Right lobe of liver (tissue), 6 donors: ENCODE results near the gene CCDC148. TPM values are rescaled to one million over a fixed set of nuclear protein-coding genes. Genes with fewer than 3 reads are reported as not detected.

Experiments
- ATAC-seq, 4 donors: fragments of 200-7000 bp; cut with Tn5 transposase; one replicate each; pipeline ENCODE4 v1.9.1; 2020; ENCODE audit warnings: mild to moderate bottlenecking in 4 of 4, moderate library complexity in 4 of 4
- DNase-seq, 3 donors: peaks; one replicate each; pipeline ENCODE4 v3.0.0-alpha.2; 2020
- H3K27ac ChIP-seq, 3 donors: fragments of 200-600 bp; one replicate each; pipeline ENCODE4 v1.8.0; 2022
- H3K27me3 ChIP-seq, 2 donors: fragments of 200-600 bp; one replicate each; pipeline ENCODE4 v1.8.0; 2022
- H3K36me3 ChIP-seq, 4 donors: fragments of 200-600 bp; sonication (generic) in 1 of 4; one replicate each; pipeline versions ENCODE4 v1.5.1 to v1.8.0; 2017 to 2022; ENCODE audit warnings: control low read depth in 1 of 4
- H3K4me1 ChIP-seq, 4 donors: fragments of 200-600 bp; sonication (generic) in 1 of 4; one replicate each; pipeline versions ENCODE4 v1.5.1 to v1.8.0; 2017 to 2022; ENCODE audit warnings: control low read depth in 1 of 4
- H3K4me3 ChIP-seq, 3 donors: fragments of 200-600 bp; one replicate each; pipeline ENCODE4 v1.8.0; 2022
- H3K9me3 ChIP-seq, 4 donors: fragments of 200-600 bp; sonication (generic) in 1 of 4; one replicate each; pipeline versions ENCODE4 v1.5.1 to v1.8.0; 2017 to 2022; ENCODE audit warnings: control low read depth in 1 of 4
- CTCF ChIP-seq, 4 donors: fragments of 200-600 bp in 3 of 4; fragments of 450-650 bp in 1 of 4; IDR thresholded peaks; one replicate each; pipeline versions ENCODE4 v1.5.1 to v1.8.0; 2016 to 2022; ENCODE audit warnings: antibody characterized with exemption in 4 of 4, mild to moderate bottlenecking in 2 of 4
- POLR2A ChIP-seq: fragments of 450-650 bp; IDR thresholded peaks from one replicate; pipeline ENCODE4 v1.6.1; 2017; ENCODE audit warnings: antibody characterized with exemption, mild to moderate bottlenecking
- WGBS: methylation state at CpG from one replicate; pipeline ENCODE4 v1.1.6; 2018; ENCODE audit warnings: low coverage, low lambda C conversion rate; ENCODE audit not compliant: insufficient coverage; ENCODE audit errors: missing lambda C conversion rate; 5-methylcytosine and 5-hydroxymethylcytosine counted together
- intact Hi-C, 2 donors: fragments of 100-400 bp; cut with DNase I; formaldehyde crosslinking; loops; one replicate each; pipeline versions ENCODE4 v1.11.2 to v1.14.1; 2022
- total RNA-seq, 6 experiments: library from RNA; depleted of rRNA in 2 of 6; stranded (reverse); fragments of >200 nt in 2 of 6; fragmentation: NEBNext Ultra II Directional in 3 of 6; extraction: Animal tissue kit (Norgen Biotek cat#: 25700) in 3 of 6; gene quantifications; one replicate each; pipeline versions ENCODE4 v1.1.0 to v1.2.4, GENCODE V29; 2016 to 2023
- donor health status: DM: no; HTN: yes; CAD: no.
- donor health status: DM: no; HTN: no; CAD: no.
- donor health status: DM: no; HTN: no; CAD: no.
- donor health status: DM: no; HTN: yes; CAD: no.
- donor health status: DM: no; HTN: yes; CAD: no.

The CCDC148 gene
- total RNA-seq, 6 experiments from 2014 or later, result 0.12 to 0.53 (median 0.20) TPM; not detected in 1

- DNase-seq (no peak), ATAC-seq (no peak)
- intact Hi-C loops, result no loop called here
- H3K27ac ChIP-seq, result no peak overlapping the region
- 86% methylated on average over 1 of the region's 1 CpG for WGBS
- H3K9me3 ChIP-seq, result no peaks in the 10 kb centered on the region
- TF ChIP-seq POLR2A, result no peak
- TF ChIP-seq CTCF (IDR thresholded peaks at IDR 0.05), result no peak
- H3K4me3 ChIP-seq, result no peak overlapping the region
- no peaks in the 10 kb centered on the region for H3K36me3 ChIP-seq
- H3K4me1 ChIP-seq, result no peaks in the 10 kb centered on the region
- no peaks in the 10 kb centered on the region for H3K27me3 ChIP-seq
These were observed 62.1 kb downstream of the CCDC148 start for GRCh38 chr2:158394453-158394852.

DNA sequence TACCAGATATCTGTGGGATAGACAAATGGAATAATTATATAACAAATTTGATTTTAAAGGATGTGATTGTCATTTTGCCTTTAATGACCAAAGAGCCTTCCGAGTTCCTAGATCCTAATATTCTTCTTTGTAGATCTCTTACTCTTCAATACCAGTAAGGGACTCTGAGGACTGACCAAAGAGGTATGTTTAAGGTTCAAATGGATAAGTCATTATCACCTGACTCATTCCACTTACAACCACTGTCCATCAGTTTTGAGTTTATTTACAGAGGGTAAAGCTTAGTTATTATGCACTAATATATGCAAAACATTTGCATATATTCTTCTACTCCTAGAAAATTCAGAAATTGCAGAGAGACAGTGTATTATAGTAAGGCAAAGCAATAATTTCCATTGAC, 62.7 kb downstream of the CCDC148 start:
- intact Hi-C loops, result no loop called here
- WGBS, result 0% methylated on average over 1 of the region's 1 CpG
- no peak for DNase-seq

GRCh38 chr2:158392687-158393086, 63.9 kb downstream of the CCDC148 start:
- Histone ChIP-seq H3K4me1 (no peaks in the 10 kb centered on the region), H3K27me3 (no peaks in the 10 kb centered on the region), H3K27ac (no peak overlapping the region), H3K9me3 (no peaks in the 10 kb centered on the region), H3K36me3 (no peaks in the 10 kb centered on the region), H3K4me3 (no peak overlapping the region)
- ATAC-seq, result no peak
- 0% methylated on average over 1 of the region's 1 CpG for WGBS
- intact Hi-C loops, result no loop called here
- no peak for DNase-seq
- TF ChIP-seq POLR2A, result no peak
- TF ChIP-seq CTCF (IDR thresholded peaks at IDR 0.05), result no peak

More for the DNA sequence above, 62.7 kb downstream of the CCDC148 start:
- Histone ChIP-seq H3K4me1 (no peaks in the 10 kb centered on the region), H3K36me3 (no peaks in the 10 kb centered on the region), H3K4me3 (no peak overlapping the region), H3K27me3 (no peaks in the 10 kb centered on the region), H3K27ac (no peak overlapping the region), H3K9me3 (no peaks in the 10 kb centered on the region)
- ATAC-seq, result no peak
- TF ChIP-seq CTCF (IDR thresholded peaks at IDR 0.05) (no peak), POLR2A (no peak)

DNA sequence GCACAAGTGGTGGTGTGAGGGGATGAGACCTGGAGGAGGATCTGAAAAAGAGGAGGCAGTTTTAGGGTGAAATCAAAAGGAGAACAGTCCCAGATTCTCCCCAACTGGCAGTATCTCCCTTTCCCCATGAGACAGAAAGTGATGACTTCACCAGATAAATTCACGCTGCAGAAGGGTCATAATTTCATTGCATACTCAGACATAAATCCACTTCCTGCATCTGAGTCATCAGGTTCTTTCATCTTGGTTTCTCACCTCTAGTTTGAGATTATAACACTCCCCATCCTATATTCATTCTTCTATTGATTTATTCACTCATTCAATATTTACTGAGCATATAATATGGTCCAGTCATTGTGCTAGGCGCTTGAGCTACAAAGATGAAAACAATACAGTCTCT, 64.7 kb downstream of the CCDC148 start:
- no peak overlapping the region for H3K4me3 ChIP-seq
- H3K27me3 ChIP-seq, result no peaks in the 10 kb centered on the region
- WGBS, result 79% methylated on average over 2 of the region's 2 CpGs
- ATAC-seq, result no peak
- H3K27ac ChIP-seq, result no peak overlapping the region
- TF ChIP-seq POLR2A (no peak), CTCF (IDR thresholded peaks at IDR 0.05) (no peak)
- H3K4me1 ChIP-seq, result no peaks in the 10 kb centered on the region
- no peaks in the 10 kb centered on the region for H3K9me3 ChIP-seq
- DNase-seq, result no peak
- intact Hi-C loops, result no loop called here
- no peaks in the 10 kb centered on the region for H3K36me3 ChIP-seq

DNA sequence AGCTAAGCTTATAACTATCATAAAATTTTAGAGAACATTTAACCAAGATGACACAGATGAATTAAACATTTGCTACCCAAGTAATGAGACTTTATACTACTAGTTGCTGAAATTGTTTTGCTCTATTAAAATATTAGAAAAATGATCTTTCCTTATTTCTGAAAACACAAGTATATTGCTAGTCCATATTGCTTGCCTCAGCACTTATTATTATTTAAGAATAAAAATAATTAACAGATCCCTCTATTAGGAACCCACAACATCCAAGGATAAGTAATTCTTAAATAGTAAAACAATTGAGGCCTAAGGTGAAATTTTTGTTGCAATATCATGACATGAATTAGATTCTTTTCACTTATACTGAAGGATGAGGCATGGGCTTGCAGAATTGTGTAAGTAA, 65.2 kb downstream of the CCDC148 start:
- H3K4me3 ChIP-seq, result no peak overlapping the region
- DNase-seq (no peak), ATAC-seq (no peak)
- H3K4me1 ChIP-seq, result no peaks in the 10 kb centered on the region
- H3K27ac ChIP-seq, result no peak overlapping the region
- no peaks in the 10 kb centered on the region for H3K27me3 ChIP-seq
- intact Hi-C loops, result no loop called here
- TF ChIP-seq POLR2A (no peak), CTCF (IDR thresholded peaks at IDR 0.05) (no peak)
- no peaks in the 10 kb centered on the region for H3K9me3 ChIP-seq
- H3K36me3 ChIP-seq, result no peaks in the 10 kb centered on the region
